IMR-90 (cell line): ENCODE results near the gene PRDM15. TPM values are rescaled to one million over a fixed set of nuclear protein-coding genes. Genes with fewer than 3 reads are reported as not detected.

ENCODE experiments used
- ATAC-seq: fragments of 200-7000 bp; cut with Tn5 transposase; 2 replicates; pipeline ENCODE4 v1.9.1; 2020; ENCODE audit warnings: low read depth, mild to moderate bottlenecking, moderate library complexity
- BruUV-seq: library from RNA; stranded (reverse); fragments of 400-500 nt; replicated peaks from 2 replicates; lab custom pipeline; 2021; lab: Mats Ljungman, UMichigan
- CTCF ChIA-PET: fragments of 300-600 bp; formaldehyde crosslinking; extraction: SDS; loops from one replicate; lab custom pipeline; 2021; ENCODE audit warnings: antibody characterized with exemption; lab: Yijun Ruan, JAX
- POLR2A ChIA-PET: fragments of 300-600 bp; sonication (Branson Sonifier 250); formaldehyde crosslinking; loops from one replicate; lab custom pipeline; 2022; ENCODE audit warnings: antibody characterized with exemption; ENCODE audit not compliant: unreplicated experiment; lab: Charles Lee
- DNase-seq: peaks from one replicate; pipeline ENCODE4 v3.0.0; 2013
- H2AFZ ChIP-seq: replicated peaks from 2 replicates; pipeline ENCODE3; 2013; ENCODE audit warnings: low read length, mild to moderate bottlenecking; ENCODE audit not compliant: poor library complexity
- H2AK5ac ChIP-seq: 2 replicates; pipeline ENCODE4 v1.6.1; 2013; ENCODE audit warnings: low read depth, low read length, inconsistent platforms
- H2AK9ac ChIP-seq: replicated peaks from 2 replicates; pipeline ENCODE3; 2013; ENCODE audit warnings: mild to moderate bottlenecking, low read depth, low read length, moderate library complexity; ENCODE audit not compliant: poor library complexity
- H2BK120ac ChIP-seq: 2 replicates; pipeline ENCODE4 v1.6.1; 2013; ENCODE audit warnings: low read depth, low read length, inconsistent platforms
- H2BK15ac ChIP-seq: 3 replicates; pipeline ENCODE4 v1.6.1; 2013; ENCODE audit warnings: low read depth, low read length, inconsistent platforms
- H2BK20ac ChIP-seq: 2 replicates; pipeline ENCODE4 v1.6.1; 2013; ENCODE audit warnings: low read depth, mild to moderate bottlenecking, inconsistent platforms, low read length, moderate library complexity
- H2BK5ac ChIP-seq: 2 replicates; pipeline ENCODE4 v1.6.1; 2013; ENCODE audit warnings: mild to moderate bottlenecking, low read depth, low read length, inconsistent platforms; ENCODE audit not compliant: poor library complexity, severe bottlenecking
- H3K14ac ChIP-seq: replicated peaks from 2 replicates; pipeline ENCODE4 v1.6.1; 2013; ENCODE audit warnings: low read depth, low read length, inconsistent platforms
- H3K18ac ChIP-seq: 2 replicates; pipeline ENCODE4 v1.6.1; 2013; ENCODE audit warnings: low read depth, low read length, control low read depth
- H3K23ac ChIP-seq: 2 replicates; pipeline ENCODE4 v1.6.1; 2013; ENCODE audit warnings: low read depth, low read length, inconsistent platforms
- H3K27ac ChIP-seq: 2 replicates; pipeline ENCODE4 v1.5.1; 2013; ENCODE audit warnings: mild to moderate bottlenecking, control low read depth, low read length; ENCODE audit not compliant: insufficient read depth
- H3K27me3 ChIP-seq: 2 replicates; pipeline ENCODE4 v1.6.1; 2013; ENCODE audit warnings: low read length; ENCODE audit not compliant: control insufficient read depth, insufficient read depth
- H3K36me3 ChIP-seq: 2 replicates; pipeline ENCODE4 v1.6.1; 2013; ENCODE audit warnings: low read length, mixed read lengths; ENCODE audit not compliant: control insufficient read depth, insufficient read depth
- H3K4ac ChIP-seq: 2 replicates; pipeline ENCODE4 v1.6.1; 2013; ENCODE audit warnings: low read depth, low read length, inconsistent platforms
- H3K4me1 ChIP-seq: 2 replicates; pipeline ENCODE4 v1.6.1; 2013; ENCODE audit warnings: low read length, mixed read lengths; ENCODE audit not compliant: control insufficient read depth, insufficient read depth
- H3K4me2 ChIP-seq: 2 replicates; pipeline ENCODE4 v1.6.1; 2013; ENCODE audit warnings: low read depth, mild to moderate bottlenecking, control low read depth, low read length, moderate library complexity
- H3K4me3 ChIP-seq: 2 replicates; pipeline ENCODE4 v1.5.1; 2013; ENCODE audit warnings: low read depth, mild to moderate bottlenecking, control low read depth, low read length, moderate library complexity; ENCODE audit not compliant: insufficient read depth
- H3K56ac ChIP-seq: 2 replicates; pipeline ENCODE4 v1.6.1; 2013; ENCODE audit warnings: low read length, inconsistent platforms; ENCODE audit not compliant: insufficient read depth; ENCODE audit errors: extremely low read depth
- H3K79me1 ChIP-seq, 2 experiments: 2 replicates each; pipeline ENCODE4 v1.6.1; 2013; ENCODE audit warnings: low read length in 2 of 2, inconsistent platforms in 1 of 2, low read depth in 1 of 2
- H3K9ac ChIP-seq: 2 replicates; pipeline ENCODE4 v1.6.1; 2013; ENCODE audit warnings: low read depth, low read length, control low read depth
- H3K9me1 ChIP-seq: 2 replicates; pipeline ENCODE4 v1.6.1; 2013; ENCODE audit warnings: low read length, inconsistent platforms; ENCODE audit not compliant: insufficient read depth
- H3K9me3 ChIP-seq: 2 replicates; pipeline ENCODE4 v1.6.1; 2013; ENCODE audit warnings: low read length; ENCODE audit not compliant: control insufficient read depth, insufficient read depth
- H4K20me1 ChIP-seq: 2 replicates; pipeline ENCODE4 v1.6.1; 2013; ENCODE audit warnings: low read length, inconsistent platforms; ENCODE audit not compliant: insufficient read depth
- H4K5ac ChIP-seq: 2 replicates; pipeline ENCODE4 v1.6.1; 2013; ENCODE audit warnings: mild to moderate bottlenecking, low read depth, low read length, control low read depth
- H4K8ac ChIP-seq, 2 experiments: 2 replicates each; pipeline ENCODE4 v1.6.1; 2013; ENCODE audit warnings: low read depth in 2 of 2, low read length in 2 of 2, control low read depth in 1 of 2, inconsistent platforms in 1 of 2
- H4K91ac ChIP-seq: 2 replicates; pipeline ENCODE4 v1.6.1; 2013; ENCODE audit warnings: low read depth, low read length, inconsistent platforms; ENCODE audit not compliant: insufficient read depth
- BHLHE40 ChIP-seq: fragments of 150-350 bp; IDR thresholded peaks from 2 replicates; pipeline ENCODE4 v1.6.1; 2016; ENCODE audit warnings: mild to moderate bottlenecking, low read depth, low read length
- CEBPB ChIP-seq: IDR thresholded peaks from 2 replicates; pipeline ENCODE4 v1.6.1; 2012; ENCODE audit warnings: low read depth, low read length, improper control_type of control experiment
- CHD1 ChIP-seq: IDR thresholded peaks from 2 replicates; pipeline ENCODE4 v1.6.1; 2012; ENCODE audit warnings: low read depth, low read length, improper control_type of control experiment
- FOS ChIP-seq: fragments of 150-350 bp; IDR thresholded peaks from 2 replicates; pipeline ENCODE4 v1.6.1; 2016; ENCODE audit warnings: low read depth, low read length
- MAFK ChIP-seq: IDR thresholded peaks from 2 replicates; pipeline ENCODE4 v1.6.1; 2012; ENCODE audit warnings: low read depth, low read length, improper control_type of control experiment
- MAZ ChIP-seq: IDR thresholded peaks from 2 replicates; pipeline ENCODE4 v1.6.1; 2012; ENCODE audit warnings: low read depth, mild to moderate bottlenecking, low read length, improper control_type of control experiment, moderate library complexity, borderline replicate concordance
- MXI1 ChIP-seq: IDR thresholded peaks from 2 replicates; pipeline ENCODE4 v1.6.1; 2012; ENCODE audit warnings: low read depth, mild to moderate bottlenecking, low read length, moderate library complexity, borderline replicate concordance
- NFE2L2 ChIP-seq: fragments of 150-350 bp; IDR thresholded peaks from 2 replicates; pipeline ENCODE4 v1.6.1; 2016; ENCODE audit warnings: low read depth, mild to moderate bottlenecking, low read length
- POLR2A ChIP-seq: IDR thresholded peaks from 2 replicates; pipeline ENCODE4 v1.6.1; 2012; ENCODE audit warnings: mild to moderate bottlenecking, low read depth, low read length
- RAD21 ChIP-seq: IDR thresholded peaks from 2 replicates; pipeline ENCODE4 v1.6.1; 2012; ENCODE audit warnings: low read length, improper control_type of control experiment
- RCOR1 ChIP-seq: IDR thresholded peaks from 2 replicates; pipeline ENCODE4 v1.6.1; 2012; ENCODE audit warnings: mild to moderate bottlenecking, low read length, improper control_type of control experiment; ENCODE audit not compliant: insufficient replicate concordance
- RFX5 ChIP-seq: IDR thresholded peaks from 2 replicates; pipeline ENCODE4 v1.8.0; 2012; ENCODE audit warnings: low read depth, mild to moderate bottlenecking, low read length, moderate library complexity
- SMC3 ChIP-seq: fragments of 150-350 bp; IDR thresholded peaks from 2 replicates; pipeline ENCODE4 v1.6.1; 2016; ENCODE audit warnings: low read depth, mild to moderate bottlenecking, antibody characterized with exemption, low read length, moderate library complexity
- WGBS, 2 experiments: methylation state at CpG; one replicate each; pipeline versions ENCODE4 v1.1.5 to v1.1.7; 2013; ENCODE audit warnings: missing lambda C conversion rate in 2 of 2; ENCODE audit not compliant: insufficient read length in 1 of 2; ENCODE audit errors: extremely low coverage in 2 of 2; 5-methylcytosine and 5-hydroxymethylcytosine counted together
- dilution Hi-C: fragments of 300-500 bp; cut with HindIII; formaldehyde crosslinking; loops from one replicate; pipeline ENCODE4 v1.14.3; 2018; ENCODE audit warnings: low sequenced_read_pairs; ENCODE audit not compliant: unreplicated experiment
- in situ Hi-C: fragments of 300-500 bp; cut with MboI; formaldehyde crosslinking; loops from 3 replicates; pipeline ENCODE4 v1.14.3; 2019; ENCODE audit warnings: low sequenced_read_pairs, inconsistent platforms, mixed read lengths
- intact Hi-C: fragments of 100-400 bp; cut with micrococcal nuclease; formaldehyde crosslinking; loops from 2 replicates; pipeline ENCODE4 v1.10.0; 2022
- polyA plus RNA-seq, 3 experiments: library from polyadenylated mRNA; depleted of rRNA; stranded (reverse); fragments of >200 nt; gene quantifications; 2 replicates each; pipeline ENCODE4 v1.2.3, GENCODE V29; 2012; ENCODE audit warnings: low replicate concordance in 1 of 3
- total RNA-seq: library from RNA; depleted of rRNA; stranded (reverse); fragments of >200 nt; gene quantifications from 2 replicates; pipeline ENCODE4 v1.2.3, GENCODE V29; 2012
- TF ChIP-seq, protein P1 (sequence below): conservative IDR thresholded peaks from 2 replicates; pipeline ENCODE4 v1.5.1; 2012; ENCODE audit warnings: mild to moderate bottlenecking, low read depth, low read length, improper control_type of control experiment
- TF ChIP-seq, protein P2 (sequence below): fragments of 150-350 bp; IDR thresholded peaks from 2 replicates; pipeline ENCODE4 v1.6.1; 2016; ENCODE audit warnings: low read depth, mild to moderate bottlenecking, low read length, moderate library complexity, borderline replicate concordance
- TF ChIP-seq, protein P3 (sequence below): fragments of 150-350 bp; IDR thresholded peaks from 2 replicates; pipeline ENCODE4 v1.6.1; 2017; ENCODE audit warnings: mild to moderate bottlenecking, antibody characterized with exemption, low read length, low read depth

The PRDM15 gene
- total and polyA plus RNA-seq, 2 of the 4 experiments (the other 2 are of a cell fraction), result 7.3 to 8.8 TPM

- H3K36me3 ChIP-seq, result 0 out of 2 replicates have a peak, but pooled peaks cover 1% of the 10 kb centered on the region
- no peak overlapping the region for H3K18ac ChIP-seq
- H2AK9ac ChIP-seq, result no peak overlapping the region
- no peak overlapping the region for H4K5ac ChIP-seq
- H3K14ac ChIP-seq, result no peak overlapping the region
- no peak for TF ChIP-seq RCOR1
- TF ChIP-seq CEBPB, result no peak
- TF ChIP-seq, protein P1, sequence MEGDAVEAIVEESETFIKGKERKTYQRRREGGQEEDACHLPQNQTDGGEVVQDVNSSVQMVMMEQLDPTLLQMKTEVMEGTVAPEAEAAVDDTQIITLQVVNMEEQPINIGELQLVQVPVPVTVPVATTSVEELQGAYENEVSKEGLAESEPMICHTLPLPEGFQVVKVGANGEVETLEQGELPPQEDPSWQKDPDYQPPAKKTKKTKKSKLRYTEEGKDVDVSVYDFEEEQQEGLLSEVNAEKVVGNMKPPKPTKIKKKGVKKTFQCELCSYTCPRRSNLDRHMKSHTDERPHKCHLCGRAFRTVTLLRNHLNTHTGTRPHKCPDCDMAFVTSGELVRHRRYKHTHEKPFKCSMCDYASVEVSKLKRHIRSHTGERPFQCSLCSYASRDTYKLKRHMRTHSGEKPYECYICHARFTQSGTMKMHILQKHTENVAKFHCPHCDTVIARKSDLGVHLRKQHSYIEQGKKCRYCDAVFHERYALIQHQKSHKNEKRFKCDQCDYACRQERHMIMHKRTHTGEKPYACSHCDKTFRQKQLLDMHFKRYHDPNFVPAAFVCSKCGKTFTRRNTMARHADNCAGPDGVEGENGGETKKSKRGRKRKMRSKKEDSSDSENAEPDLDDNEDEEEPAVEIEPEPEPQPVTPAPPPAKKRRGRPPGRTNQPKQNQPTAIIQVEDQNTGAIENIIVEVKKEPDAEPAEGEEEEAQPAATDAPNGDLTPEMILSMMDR, result no peak
- TF ChIP-seq RFX5, result no peak
- TF ChIP-seq, protein P2, sequence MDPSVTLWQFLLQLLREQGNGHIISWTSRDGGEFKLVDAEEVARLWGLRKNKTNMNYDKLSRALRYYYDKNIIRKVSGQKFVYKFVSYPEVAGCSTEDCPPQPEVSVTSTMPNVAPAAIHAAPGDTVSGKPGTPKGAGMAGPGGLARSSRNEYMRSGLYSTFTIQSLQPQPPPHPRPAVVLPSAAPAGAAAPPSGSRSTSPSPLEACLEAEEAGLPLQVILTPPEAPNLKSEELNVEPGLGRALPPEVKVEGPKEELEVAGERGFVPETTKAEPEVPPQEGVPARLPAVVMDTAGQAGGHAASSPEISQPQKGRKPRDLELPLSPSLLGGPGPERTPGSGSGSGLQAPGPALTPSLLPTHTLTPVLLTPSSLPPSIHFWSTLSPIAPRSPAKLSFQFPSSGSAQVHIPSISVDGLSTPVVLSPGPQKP, result no peak
- no peak for TF ChIP-seq CHD1
- no peak for TF ChIP-seq FOS
- no peak for TF ChIP-seq RAD21
- TF ChIP-seq NFE2L2, result no peak
- TF ChIP-seq POLR2A, result no peak
- TF ChIP-seq, protein P3, sequence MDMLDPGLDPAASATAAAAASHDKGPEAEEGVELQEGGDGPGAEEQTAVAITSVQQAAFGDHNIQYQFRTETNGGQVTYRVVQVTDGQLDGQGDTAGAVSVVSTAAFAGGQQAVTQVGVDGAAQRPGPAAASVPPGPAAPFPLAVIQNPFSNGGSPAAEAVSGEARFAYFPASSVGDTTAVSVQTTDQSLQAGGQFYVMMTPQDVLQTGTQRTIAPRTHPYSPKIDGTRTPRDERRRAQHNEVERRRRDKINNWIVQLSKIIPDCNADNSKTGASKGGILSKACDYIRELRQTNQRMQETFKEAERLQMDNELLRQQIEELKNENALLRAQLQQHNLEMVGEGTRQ, result no peak
- no peak for TF ChIP-seq MAFK
- TF ChIP-seq MXI1, result no peak
- no peak for TF ChIP-seq MAZ
- no peak for TF ChIP-seq SMC3
- no peak for TF ChIP-seq BHLHE40
- H2AK5ac ChIP-seq, result no peak overlapping the region; the same call in 1 of the 2 replicates
- H2BK120ac ChIP-seq, result no peak overlapping the region
- WGBS, 2 experiments, result no CpG with 5 or more reads among the region's 8 CpGs
- H3K4ac ChIP-seq, result no peak overlapping the region
- no peak overlapping the region for H3K9ac ChIP-seq
- H3K9me1 ChIP-seq, result peaks cover 16% of the 10 kb centered on the region; the same call in 1 of the 2 replicates
- no peak overlapping the region for H2BK20ac ChIP-seq
- H3K79me1 ChIP-seq, result peaks cover 18 to 56% of the 10 kb centered on the region in 2 experiments
- no peaks in the 10 kb centered on the region for H3K9me3 ChIP-seq
- peaks cover 3% of the 10 kb centered on the region for H3K4me1 ChIP-seq
- CTCF ChIA-PET, result no interaction called here
- no peak for DNase-seq
- no peak overlapping the region for H3K4me2 ChIP-seq
- no peak overlapping the region for H4K91ac ChIP-seq
- no TSS peak for BruUV-seq
- intact Hi-C loops (no loop called here), in situ Hi-C loops (no loop called here), dilution Hi-C loops (no loop called here)
- POLR2A ChIA-PET, result no interaction called here
- H2BK5ac ChIP-seq, result no peak overlapping the region
- no peak overlapping the region for H3K56ac ChIP-seq
- H3K27me3 ChIP-seq, result no peaks in the 10 kb centered on the region
- ATAC-seq, result no peak
- H2BK15ac ChIP-seq, result no peak overlapping the region
- H4K20me1 ChIP-seq, result peaks cover 5% of the 10 kb centered on the region; the same call in 1 of the 2 replicates
- no peak overlapping the region for H3K23ac ChIP-seq
- H4K8ac ChIP-seq, result no peak overlapping the region
- no peak overlapping the region for H3K27ac ChIP-seq
- H2AFZ ChIP-seq, result no peak overlapping the region
- H3K4me3 ChIP-seq, result no peak overlapping the region
Observed at GRCh38 chr21:41876396-41876795, 2.7 kb downstream of the PRDM15 start.
